GM23338 (cell line): ENCODE data around the gene RIPK4.

ENCODE experiments used
- CREB1 ChIP-seq: fragments of 250-450 bp; sonication (Bioruptor Pico); IDR thresholded peaks from 2 replicates; pipeline ENCODE4 v1.5.0; 2020; ENCODE audit warnings: low read depth, mild to moderate bottlenecking, moderate library complexity
- EZH2 ChIP-seq: fragments of 200-600 bp; sonication (generic); IDR thresholded peaks from one replicate; pipeline ENCODE4 v1.8.0; 2017; ENCODE audit warnings: antibody characterized with exemption, mild to moderate bottlenecking, low read depth; ENCODE audit not compliant: unreplicated experiment
- EZH2phosphoT487 ChIP-seq: fragments of 200-600 bp; sonication (generic); IDR thresholded peaks from one replicate; pipeline ENCODE4 v1.8.1; 2018; ENCODE audit warnings: antibody characterized with exemption; ENCODE audit not compliant: unreplicated experiment
- JUNB ChIP-seq: IDR thresholded peaks from one replicate; pipeline ENCODE4 v1.6.1; 2016; ENCODE audit warnings: antibody characterized with exemption; ENCODE audit not compliant: unreplicated experiment
- NANOG ChIP-seq: IDR thresholded peaks from 2 replicates; pipeline ENCODE4 v1.6.1; 2016; ENCODE audit warnings: antibody characterized with exemption, borderline replicate concordance
- POLR2AphosphoS5 ChIP-seq: IDR thresholded peaks from 2 replicates; pipeline ENCODE4 v1.6.1; 2016; ENCODE audit warnings: antibody characterized with exemption, low read depth
- STAT1 ChIP-seq: IDR thresholded peaks from one replicate; pipeline ENCODE4 v1.6.1; 2016; ENCODE audit warnings: antibody characterized with exemption; ENCODE audit not compliant: unreplicated experiment
- ZNF114 ChIP-seq: fragments of 250-450 bp; sonication (Bioruptor Pico); IDR thresholded peaks from 2 replicates; pipeline ENCODE4 v1.5.0; 2020; ENCODE audit warnings: mild to moderate bottlenecking, moderate library complexity
- TF ChIP-seq, protein P1 (sequence below), 2 experiments: fragments of 200-600 bp in 1 of 2; sonication (generic) in 1 of 2; conservative IDR thresholded peaks; 2 replicates each; pipeline versions ENCODE4 v1.5.1 to v1.6.1; 2016 to 2017; ENCODE audit warnings: antibody characterized with exemption in 2 of 2, low read depth in 2 of 2, mild to moderate bottlenecking in 2 of 2, moderate library complexity in 1 of 2
- TF ChIP-seq, protein P2 (sequence below): IDR thresholded peaks from one replicate; pipeline ENCODE4 v1.6.1; 2018; ENCODE audit warnings: antibody characterized with exemption; ENCODE audit not compliant: unreplicated experiment
- TF ChIP-seq, protein P3 (sequence below): IDR thresholded peaks from 2 replicates; pipeline ENCODE4 v1.6.1; 2016; ENCODE audit warnings: antibody characterized with exemption

DNA sequence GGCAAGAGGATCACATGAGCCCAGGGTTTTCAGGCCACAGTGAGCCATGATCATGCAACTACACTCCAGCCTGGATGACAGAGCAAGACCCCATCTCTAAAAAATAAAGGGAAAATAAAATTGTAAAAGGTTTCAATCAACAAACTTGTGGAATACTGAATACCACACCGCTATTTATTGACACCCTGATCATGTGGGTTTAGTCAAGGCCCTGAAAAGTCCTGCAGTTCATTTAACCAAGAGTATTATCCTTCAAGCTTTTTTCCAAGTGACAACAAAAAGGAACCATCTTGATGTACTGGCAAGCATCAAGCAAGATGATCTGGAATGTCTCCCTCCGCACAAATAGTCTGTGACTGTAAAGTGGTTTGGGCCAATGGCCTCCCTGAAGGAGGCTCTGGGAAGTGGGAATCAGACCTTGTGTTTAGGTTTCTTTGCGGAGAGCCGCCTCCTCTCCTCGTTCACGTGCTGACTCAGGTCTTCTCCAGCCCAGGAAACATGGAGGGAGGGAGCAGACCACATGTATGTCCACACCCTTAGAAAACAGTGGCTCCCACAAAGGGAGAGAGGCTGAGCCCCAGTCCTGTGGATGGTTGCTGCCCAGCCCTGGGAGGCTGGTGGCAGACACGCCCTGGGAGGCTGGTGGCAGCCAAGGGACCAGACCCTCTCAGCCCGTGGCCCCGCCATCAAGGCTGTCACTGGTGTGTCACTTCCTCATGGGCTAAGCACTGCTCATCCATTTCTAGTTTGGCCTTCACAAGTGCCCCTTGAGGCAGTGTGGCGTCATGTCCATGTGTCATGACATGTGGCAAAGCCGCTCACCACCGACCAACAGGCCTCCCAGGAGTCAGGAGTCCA is 56.7 kb downstream of the RIPK4 start:
- TF ChIP-seq EZH2: no peak
- TF ChIP-seq, protein P1, sequence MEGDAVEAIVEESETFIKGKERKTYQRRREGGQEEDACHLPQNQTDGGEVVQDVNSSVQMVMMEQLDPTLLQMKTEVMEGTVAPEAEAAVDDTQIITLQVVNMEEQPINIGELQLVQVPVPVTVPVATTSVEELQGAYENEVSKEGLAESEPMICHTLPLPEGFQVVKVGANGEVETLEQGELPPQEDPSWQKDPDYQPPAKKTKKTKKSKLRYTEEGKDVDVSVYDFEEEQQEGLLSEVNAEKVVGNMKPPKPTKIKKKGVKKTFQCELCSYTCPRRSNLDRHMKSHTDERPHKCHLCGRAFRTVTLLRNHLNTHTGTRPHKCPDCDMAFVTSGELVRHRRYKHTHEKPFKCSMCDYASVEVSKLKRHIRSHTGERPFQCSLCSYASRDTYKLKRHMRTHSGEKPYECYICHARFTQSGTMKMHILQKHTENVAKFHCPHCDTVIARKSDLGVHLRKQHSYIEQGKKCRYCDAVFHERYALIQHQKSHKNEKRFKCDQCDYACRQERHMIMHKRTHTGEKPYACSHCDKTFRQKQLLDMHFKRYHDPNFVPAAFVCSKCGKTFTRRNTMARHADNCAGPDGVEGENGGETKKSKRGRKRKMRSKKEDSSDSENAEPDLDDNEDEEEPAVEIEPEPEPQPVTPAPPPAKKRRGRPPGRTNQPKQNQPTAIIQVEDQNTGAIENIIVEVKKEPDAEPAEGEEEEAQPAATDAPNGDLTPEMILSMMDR (conservative IDR thresholded peaks at IDR 0.05; ENCODE audit: low read depth in 2 of 2): no peak
- TF ChIP-seq, protein P2, sequence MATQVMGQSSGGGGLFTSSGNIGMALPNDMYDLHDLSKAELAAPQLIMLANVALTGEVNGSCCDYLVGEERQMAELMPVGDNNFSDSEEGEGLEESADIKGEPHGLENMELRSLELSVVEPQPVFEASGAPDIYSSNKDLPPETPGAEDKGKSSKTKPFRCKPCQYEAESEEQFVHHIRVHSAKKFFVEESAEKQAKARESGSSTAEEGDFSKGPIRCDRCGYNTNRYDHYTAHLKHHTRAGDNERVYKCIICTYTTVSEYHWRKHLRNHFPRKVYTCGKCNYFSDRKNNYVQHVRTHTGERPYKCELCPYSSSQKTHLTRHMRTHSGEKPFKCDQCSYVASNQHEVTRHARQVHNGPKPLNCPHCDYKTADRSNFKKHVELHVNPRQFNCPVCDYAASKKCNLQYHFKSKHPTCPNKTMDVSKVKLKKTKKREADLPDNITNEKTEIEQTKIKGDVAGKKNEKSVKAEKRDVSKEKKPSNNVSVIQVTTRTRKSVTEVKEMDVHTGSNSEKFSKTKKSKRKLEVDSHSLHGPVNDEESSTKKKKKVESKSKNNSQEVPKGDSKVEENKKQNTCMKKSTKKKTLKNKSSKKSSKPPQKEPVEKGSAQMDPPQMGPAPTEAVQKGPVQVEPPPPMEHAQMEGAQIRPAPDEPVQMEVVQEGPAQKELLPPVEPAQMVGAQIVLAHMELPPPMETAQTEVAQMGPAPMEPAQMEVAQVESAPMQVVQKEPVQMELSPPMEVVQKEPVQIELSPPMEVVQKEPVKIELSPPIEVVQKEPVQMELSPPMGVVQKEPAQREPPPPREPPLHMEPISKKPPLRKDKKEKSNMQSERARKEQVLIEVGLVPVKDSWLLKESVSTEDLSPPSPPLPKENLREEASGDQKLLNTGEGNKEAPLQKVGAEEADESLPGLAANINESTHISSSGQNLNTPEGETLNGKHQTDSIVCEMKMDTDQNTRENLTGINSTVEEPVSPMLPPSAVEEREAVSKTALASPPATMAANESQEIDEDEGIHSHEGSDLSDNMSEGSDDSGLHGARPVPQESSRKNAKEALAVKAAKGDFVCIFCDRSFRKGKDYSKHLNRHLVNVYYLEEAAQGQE: no peak
- TF ChIP-seq EZH2phosphoT487: no peak
- no peak for TF ChIP-seq POLR2AphosphoS5
- TF ChIP-seq CREB1: no peak
- no peak for TF ChIP-seq JUNB
- no peak for TF ChIP-seq STAT1
- TF ChIP-seq NANOG: no peak
- TF ChIP-seq ZNF114: no peak
- TF ChIP-seq, protein P3, sequence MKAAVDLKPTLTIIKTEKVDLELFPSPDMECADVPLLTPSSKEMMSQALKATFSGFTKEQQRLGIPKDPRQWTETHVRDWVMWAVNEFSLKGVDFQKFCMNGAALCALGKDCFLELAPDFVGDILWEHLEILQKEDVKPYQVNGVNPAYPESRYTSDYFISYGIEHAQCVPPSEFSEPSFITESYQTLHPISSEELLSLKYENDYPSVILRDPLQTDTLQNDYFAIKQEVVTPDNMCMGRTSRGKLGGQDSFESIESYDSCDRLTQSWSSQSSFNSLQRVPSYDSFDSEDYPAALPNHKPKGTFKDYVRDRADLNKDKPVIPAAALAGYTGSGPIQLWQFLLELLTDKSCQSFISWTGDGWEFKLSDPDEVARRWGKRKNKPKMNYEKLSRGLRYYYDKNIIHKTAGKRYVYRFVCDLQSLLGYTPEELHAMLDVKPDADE: no peak
